Hindlimb muscle (tissue), 1 donor: ENCODE data around the gene CALCOCO2. TPM values are rescaled to one million over a fixed set of nuclear protein-coding genes. Genes with fewer than 3 reads are reported as not detected.
"Not testable (repeated sequence)": the region's sequence is repeated elsewhere in the genome, so short reads cannot be mapped to it uniquely, and the experiment has no call there.

Experiments used
- DNase-seq: peaks from one replicate; pipeline ENCODE4 v3.0.0-alpha.2; 2013
- polyA plus RNA-seq: library from polyadenylated mRNA; unstranded; fragments of 120-200 nt; gene quantifications from one replicate; pipeline ENCODE4 v1.2.1, GENCODE V29; 2013; ENCODE audit not compliant: insufficient read length

CALCOCO2 gene, protein sequence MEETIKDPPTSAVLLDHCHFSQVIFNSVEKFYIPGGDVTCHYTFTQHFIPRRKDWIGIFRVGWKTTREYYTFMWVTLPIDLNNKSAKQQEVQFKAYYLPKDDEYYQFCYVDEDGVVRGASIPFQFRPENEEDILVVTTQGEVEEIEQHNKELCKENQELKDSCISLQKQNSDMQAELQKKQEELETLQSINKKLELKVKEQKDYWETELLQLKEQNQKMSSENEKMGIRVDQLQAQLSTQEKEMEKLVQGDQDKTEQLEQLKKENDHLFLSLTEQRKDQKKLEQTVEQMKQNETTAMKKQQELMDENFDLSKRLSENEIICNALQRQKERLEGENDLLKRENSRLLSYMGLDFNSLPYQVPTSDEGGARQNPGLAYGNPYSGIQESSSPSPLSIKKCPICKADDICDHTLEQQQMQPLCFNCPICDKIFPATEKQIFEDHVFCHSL
- polyA plus RNA-seq = 39.3 TPM

- peak; percentile 95 for DNase-seq
Observed at GRCh38 chr17:48830840-48831548, at the start of gene CALCOCO2. Gene CALCOCO2 (plus strand): TSS chr17:48831035. CDS start chr17:48841708, 10,673 bp downstream.

GRCh38 chr17:48787828-48788227 is 43.0 kb upstream of the CALCOCO2 start:
- DNase-seq = peak; percentile 49

DNA sequence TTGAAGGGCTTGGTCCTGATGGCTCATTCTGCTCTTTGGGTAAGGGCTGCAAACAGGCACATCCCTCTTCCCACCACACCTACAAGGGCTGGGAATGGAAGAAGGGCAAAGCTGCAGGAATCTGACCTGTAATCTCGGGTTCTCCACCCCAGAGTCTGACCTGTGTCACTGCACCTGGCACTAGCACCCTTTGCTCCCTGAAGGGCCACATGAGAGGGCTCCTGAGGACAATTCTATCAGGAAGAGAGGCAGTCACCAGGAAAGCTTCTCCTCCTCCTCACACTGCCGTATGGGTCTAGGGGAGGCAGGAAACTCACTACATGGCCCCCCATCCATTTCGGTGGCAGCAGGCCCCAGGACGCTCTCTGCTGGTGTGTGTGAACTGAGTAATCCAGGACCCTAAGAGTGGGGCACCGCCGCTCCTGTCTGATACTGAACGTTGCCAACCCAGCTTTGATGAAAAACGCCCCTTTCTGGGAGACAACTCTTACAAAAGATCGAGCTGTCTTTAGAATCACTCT is 40.2 kb upstream of the CALCOCO2 start:
- DNase-seq = no peak

DNA sequence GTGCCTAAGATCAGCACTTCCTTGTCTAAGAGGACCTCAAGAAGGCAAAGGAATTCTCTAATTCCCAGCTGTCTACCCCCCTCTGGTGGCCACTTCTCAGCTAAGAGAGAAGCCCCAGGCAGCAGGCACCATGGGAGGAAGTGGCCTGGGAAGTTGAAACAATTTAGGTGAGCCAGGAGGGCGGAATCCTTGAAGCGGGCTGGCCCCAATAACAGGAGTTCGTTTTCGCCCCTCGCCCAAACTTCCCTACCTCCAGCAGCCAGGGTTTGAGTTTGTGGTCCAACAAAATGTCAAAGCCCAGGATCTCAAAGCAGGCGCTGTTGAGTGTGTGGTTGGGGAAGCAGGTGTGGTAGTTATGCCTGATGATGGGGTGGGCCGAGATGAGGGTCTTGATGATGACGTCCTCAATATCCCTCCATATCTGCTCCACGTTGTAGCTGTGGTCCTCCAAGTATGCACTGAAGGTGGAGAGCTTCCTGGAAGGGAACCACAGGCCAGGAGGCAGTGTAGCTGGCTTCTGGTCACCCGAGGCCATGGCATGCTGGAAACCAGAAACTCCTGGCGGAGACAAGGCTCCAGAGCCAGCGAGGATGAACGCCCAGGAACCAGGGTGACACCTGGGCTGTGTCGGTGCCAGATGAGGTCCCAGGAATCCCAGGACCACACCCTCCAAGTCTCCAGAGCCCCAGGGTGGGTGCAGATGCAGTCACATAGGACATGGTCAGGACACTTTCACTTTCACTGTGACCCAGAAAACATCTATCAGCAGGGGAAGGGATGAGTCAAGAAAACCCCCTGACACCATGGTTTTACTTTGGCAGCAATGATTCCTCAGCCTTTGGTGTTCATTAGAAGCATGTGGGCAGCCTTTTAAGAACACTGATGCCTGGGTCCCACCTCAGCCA is 39.5 kb upstream of the CALCOCO2 start:
- DNase-seq = peak; percentile 52

DNA sequence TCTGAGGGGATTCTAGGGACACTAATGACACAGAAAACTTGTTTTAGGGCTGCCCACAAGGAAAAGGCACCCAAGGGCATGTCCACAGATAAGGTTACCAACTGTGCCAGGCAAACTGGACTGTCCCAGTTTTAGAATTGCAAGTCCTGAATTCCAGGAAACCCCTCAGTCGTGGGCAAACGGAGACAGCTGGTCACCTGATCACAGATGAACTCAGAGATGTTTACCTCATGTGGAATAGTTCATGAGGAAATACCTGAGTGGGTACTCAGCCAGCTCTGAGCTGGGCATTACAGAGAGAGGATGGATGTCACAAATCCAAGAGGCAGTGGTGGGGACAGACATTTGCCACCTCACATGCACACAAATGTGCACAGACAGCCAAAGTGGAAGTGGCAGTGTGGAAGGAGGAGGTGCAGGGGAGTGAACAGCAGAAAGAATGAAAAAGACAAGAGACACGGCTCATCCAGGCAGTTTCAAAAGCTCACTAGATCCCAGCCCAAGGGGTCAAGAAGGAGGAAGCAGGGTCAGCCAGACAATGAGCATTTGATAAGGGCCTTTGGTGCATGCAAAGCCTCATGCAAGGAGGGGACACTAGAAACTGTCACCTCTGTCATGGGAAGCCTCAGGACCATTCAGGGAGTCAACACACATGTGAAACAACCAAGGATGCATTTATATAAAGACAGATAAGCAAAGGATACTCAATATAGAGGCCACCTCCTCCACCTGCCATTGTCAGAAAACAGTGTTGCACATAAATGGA is 38.6 kb upstream of the CALCOCO2 start:
- DNase-seq = no peak

DNA sequence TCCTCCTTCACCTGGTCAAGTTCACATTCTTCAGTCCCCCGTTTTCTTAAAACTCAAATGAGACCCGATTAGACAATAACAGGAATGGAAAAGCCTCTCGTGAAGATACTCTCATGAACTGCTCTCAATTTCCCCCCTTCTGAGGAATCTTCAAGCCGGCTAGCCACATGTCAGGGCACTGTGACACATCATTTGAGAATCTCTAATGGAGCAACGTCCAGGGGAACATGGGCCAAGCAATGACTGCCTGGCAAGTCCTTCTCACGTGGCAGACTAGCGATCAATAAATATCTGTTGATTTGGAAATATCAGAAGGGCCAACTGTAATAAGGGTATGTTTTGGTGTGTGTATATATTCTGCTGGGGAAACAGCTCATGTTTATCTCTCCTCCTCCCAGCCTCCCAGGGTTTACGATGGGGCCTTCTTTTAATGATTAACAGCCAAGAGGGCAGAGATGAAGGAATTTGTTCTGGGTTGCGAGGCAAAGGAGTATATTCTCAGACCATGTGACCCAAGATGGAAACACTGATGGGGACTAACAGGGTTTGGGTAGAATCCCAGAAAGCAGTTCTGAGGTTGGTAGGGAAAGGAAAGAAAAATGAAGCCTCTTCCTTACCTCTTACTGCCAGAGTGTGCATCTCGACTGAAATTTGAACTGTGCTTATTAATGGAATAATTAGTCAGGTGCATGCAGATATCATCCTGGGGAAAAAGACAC is 35.2 kb upstream of the CALCOCO2 start:
- DNase-seq = no peak

- DNase-seq = not testable (repeated sequence)
Observed at GRCh38 chr17:48796163-48796522, 34.7 kb upstream of the CALCOCO2 start.

DNA sequence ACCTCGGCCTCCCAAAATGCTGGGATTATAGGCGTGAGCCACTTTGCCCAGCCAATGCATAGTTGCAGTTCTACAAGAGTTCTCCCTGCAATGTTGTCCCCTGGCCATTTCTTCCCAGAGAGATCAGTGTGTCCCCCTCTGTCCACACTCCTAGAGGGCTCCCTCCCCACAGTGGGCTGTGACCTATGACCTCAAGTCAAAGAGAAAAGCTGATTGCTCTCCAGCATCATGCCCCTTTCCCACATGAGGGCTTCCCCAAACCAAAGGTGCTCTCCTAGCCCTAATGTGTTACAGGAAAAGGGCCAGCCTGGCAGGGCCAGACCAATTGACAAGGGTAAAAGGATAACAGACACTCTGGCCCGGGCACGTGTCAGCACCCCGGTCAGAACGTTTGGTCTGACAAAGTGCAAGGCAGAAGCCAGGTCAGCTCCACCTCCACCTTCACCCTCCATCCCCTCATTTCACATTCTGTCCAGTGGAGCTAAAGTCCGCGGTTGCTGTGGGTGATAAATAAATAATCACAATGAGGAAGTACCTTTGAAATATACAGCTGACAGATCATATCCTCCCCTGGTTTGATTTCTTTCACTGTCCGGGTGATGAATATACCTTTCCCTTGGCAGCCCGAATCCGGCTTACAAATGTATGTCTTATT is 31.6 kb upstream of the CALCOCO2 start:
- no peak for DNase-seq

- no peak for DNase-seq
Observed at GRCh38 chr17:48800626-48801217, 30.1 kb upstream of the CALCOCO2 start.

- no peak for DNase-seq
Observed at GRCh38 chr17:48804936-48805411, 25.9 kb upstream of the CALCOCO2 start.

DNA sequence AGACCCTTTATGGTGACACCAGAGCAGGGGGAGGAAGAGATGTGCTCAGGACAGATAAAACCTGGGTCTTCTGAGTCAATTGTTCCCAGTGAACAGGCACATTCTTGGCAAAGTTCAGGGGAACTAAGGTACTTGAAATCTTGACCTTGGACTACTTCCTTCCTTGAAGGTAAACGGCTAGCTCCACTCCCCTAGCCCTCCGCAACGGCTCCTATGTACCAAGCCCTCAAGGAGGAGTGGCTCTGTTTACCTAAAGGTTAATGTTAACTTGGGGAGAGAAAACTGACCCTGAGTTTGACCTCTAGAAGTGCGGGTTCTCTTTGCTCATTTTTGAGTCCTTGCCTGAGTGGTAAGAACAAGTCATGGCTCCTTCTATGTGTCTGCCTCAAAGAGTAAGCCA is 21.7 kb upstream of the CALCOCO2 start:
- no peak for DNase-seq

- DNase-seq = no peak
Observed at GRCh38 chr17:48812001-48812400, 18.8 kb upstream of the CALCOCO2 start.

DNA sequence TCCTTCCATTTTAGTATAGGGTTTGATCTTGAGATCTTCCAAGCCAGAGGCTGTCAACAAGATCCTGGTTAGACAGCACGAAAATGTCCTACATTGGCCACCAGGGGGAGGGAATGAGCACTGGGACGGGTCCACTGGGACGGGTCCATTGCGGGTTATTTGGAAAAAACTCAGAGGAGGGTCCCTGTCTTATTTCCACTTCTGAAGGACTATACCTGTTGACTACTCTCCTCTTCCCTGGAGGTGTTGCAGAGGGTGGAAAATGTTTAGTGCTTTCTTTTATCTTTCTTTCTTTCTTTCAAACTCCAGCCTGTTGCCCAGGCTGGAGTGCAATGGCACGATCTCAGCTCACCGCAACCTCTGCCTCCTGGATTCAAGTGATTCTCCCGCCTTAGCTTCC is 16.3 kb upstream of the CALCOCO2 start:
- DNase-seq = no peak

DNA sequence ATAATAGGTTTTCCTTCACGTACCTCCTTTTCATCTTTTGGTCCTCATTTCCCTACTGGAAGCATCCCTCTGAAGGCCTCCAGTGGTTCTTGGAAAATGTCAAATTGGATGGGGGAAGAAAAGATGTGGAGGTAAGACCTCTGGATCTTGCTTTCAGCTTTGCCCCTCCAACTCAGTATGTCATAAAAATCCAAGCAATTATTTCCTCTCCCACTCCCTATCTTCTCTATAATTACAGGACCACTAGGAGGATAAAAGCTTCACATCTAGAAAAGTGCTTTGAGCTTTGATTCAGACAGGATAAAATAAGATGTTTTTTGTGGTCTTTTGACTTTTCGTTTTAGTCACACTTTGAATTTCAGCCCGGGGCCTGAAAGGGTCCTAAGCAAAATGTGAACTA is 15.5 kb upstream of the CALCOCO2 start:
- no peak for DNase-seq

DNA sequence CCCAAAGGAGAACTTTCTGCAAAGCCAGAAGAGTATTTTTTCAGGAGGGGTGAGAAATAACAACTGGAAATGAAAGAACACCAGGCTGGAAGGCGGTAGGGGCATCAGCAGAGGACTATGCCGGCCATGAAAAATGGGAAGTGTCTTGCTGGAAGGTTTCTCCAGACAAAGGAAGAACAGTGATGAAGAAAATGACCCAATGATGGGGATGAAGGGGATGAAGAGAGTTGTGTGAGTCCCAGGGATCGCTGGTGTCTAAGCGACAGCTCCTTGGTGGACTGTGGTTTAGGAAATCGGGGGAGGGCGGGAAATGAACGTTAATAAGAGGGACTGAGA is 14.4 kb upstream of the CALCOCO2 start:
- no peak for DNase-seq

GRCh38 chr17:48816774-48817590 is 13.9 kb upstream of the CALCOCO2 start, which contains the start of gene TTLL6:
Gene TTLL6 (minus strand): TSS chr17:48817229. CDS start chr17:48817072, 157 bp downstream.
- peak; percentile 34 for DNase-seq

- DNase-seq = no peak
Observed at GRCh38 chr17:48818361-48818841, 12.4 kb upstream of the CALCOCO2 start.

- DNase-seq = no peak
Observed at GRCh38 chr17:48819466-48819865, 11.4 kb upstream of the CALCOCO2 start.

DNA sequence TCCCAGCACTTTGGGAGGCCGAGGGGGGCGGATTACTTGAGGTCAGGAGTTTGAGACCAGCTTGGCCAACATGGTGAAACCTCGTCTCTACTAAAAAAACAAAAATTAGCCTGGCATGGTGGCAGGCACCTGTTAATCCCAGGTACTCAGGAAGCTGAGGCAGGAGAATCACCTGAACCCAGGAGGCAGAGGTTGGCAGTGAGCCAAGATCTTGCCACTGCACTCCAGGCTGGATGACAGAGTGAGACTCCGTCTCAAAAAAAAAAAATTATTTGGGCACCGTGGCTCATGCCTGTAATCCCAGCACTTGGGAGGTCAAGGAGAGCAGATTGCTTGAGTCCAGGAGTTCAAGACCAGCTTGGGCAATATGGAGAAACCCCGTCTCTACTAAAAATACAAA is 9.9 kb upstream of the CALCOCO2 start:
- not testable (repeated sequence) for DNase-seq
